ENCODE data around the gene STRN3. TPM values are rescaled to one million over a fixed set of nuclear protein-coding genes. Genes with fewer than 3 reads are reported as not detected.

STRN3 gene
- total RNA-seq, 1 donor from 2014 or later: 32.8 TPM

- no peak within 1 kb of the TSS for H3K27ac ChIP-seq
- H3K36me3 ChIP-seq: no peaks in the 10 kb centered on the region
- intact Hi-C loops (cut with DNase I): no loop called here
- TF ChIP-seq CTCF (IDR thresholded peaks at IDR 0.05): peak; percentile 39
- DNase-seq: peak; percentile 47
- peak within 1 kb of the TSS; percentile 62 for H3K4me3 ChIP-seq
- H3K27me3 ChIP-seq (ENCODE audit: low read depth): peaks cover 60% of the 10 kb centered on the region
- peak; percentile 80 to 82 for ATAC-seq
- peaks cover 15% of the 10 kb centered on the region for H3K4me1 ChIP-seq
- no peaks in the 10 kb centered on the region for H3K9me3 ChIP-seq
These were observed 151.8 kb downstream of the STRN3 start, which contains the start of gene COCH for GRCh38 chr14:30874120-30874998. COCH (plus strand) TSS chr14:30874559; CDS start chr14:30874939, 380 bp downstream.

DNA sequence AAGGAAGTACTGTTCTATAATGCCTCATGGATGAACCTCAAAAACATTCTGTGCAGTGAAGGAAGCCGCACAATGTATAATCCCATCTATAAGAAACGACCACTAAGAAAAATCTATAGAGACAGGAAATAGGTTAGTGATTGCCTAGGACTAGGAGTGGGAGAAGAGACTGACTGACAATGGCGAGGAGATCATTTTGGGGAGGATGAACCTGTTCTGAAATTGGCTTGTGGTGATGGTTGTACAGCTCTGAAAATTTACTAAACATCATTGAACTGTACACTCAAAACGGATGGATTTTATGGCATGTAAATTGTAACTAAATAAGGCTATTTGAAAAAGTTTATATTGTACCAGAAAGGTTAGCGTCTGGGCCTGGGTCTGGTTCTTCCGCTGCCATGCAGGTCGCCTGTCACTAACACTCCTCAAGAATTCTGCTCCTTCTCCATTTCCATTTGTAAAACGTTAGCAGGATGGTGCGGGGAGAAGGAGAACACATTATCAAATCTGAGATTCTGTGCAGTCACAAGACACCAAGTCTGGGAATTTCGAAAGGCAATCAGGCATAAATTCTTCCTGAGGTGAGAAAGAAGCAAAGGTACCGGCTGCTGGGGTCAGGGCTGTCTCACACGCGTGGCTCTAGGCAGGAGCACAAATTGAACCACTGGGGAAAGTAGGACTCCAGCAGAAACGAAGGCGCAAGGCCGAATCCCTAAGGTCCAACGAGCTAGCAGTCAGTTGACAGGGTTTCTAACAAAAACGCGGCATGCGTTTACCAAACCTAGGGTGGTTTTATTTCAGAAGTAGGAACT is 152.7 kb downstream of the STRN3 start:
- Histone ChIP-seq H3K36me3 (no peaks in the 10 kb centered on the region), H3K4me1 (peaks cover 15% of the 10 kb centered on the region), H3K27ac (no peak overlapping the region), H3K9me3 (no peaks in the 10 kb centered on the region), H3K4me3 (peak overlapping the region; percentile 62), H3K27me3 (ENCODE audit: low read depth) (peaks cover 60% of the 10 kb centered on the region)
- ATAC-seq (no peak), DNase-seq (no peak)
- intact Hi-C loops (cut with DNase I): no loop called here
- no peak for TF ChIP-seq CTCF (IDR thresholded peaks at IDR 0.05)

DNA sequence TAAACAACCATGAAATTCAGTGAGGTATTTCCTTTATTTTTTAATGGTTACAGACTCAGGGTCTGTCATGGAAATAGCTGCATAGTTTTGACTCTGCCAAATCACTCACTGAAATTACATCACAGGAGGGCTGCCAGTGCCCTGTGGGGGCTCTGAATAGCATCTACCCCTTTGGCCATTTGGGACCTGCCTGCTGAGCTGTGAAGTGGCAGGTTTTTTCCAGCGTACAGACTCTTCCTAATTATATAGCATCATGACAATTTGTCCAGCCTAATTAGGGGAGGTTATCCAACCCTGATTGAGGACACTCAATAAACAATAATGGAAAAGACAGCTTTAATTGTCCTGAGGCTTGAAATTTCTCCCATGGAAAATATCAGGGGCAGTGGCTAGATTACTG is 153.6 kb downstream of the STRN3 start:
- H3K4me3 ChIP-seq: no peak overlapping the region
- peaks cover 15% of the 10 kb centered on the region for H3K4me1 ChIP-seq
- peaks cover 60% of the 10 kb centered on the region for H3K27me3 ChIP-seq (ENCODE audit: low read depth)

DNA sequence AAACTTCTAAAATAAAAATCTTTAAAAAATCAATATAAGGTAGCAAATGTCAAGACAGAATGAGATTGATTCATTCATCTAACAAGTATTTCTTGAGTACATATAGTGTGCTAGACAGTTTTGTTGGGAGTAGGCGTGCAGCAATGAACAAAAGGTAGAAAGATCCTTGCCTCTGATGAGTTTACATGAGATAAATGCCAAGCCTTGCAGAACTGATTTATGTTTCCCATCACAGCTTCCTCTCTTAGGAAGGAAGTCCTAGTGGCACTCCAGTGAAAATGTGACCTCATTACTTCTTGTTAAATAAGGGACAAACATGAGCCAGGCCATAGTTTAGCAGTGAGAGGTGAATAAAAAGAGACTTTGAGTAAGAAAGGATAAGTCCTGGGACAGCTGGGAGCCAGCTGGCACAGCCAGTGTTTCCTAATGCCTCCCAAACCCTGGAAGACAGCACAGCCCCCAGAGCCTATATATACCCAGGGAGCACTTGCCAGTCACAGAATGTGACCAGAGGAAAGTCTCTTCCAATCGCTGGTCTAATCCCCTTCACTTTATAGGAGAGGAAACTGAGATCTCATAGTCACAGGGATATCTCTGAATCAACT is 156.5 kb downstream of the STRN3 start:
- Histone ChIP-seq H3K36me3 (no peaks in the 10 kb centered on the region), H3K27me3 (ENCODE audit: low read depth) (peaks cover 39% of the 10 kb centered on the region), H3K9me3 (no peaks in the 10 kb centered on the region), H3K4me3 (no peak overlapping the region), H3K4me1 (peaks cover 3% of the 10 kb centered on the region), H3K27ac (no peak overlapping the region)
- no peak for TF ChIP-seq CTCF (IDR thresholded peaks at IDR 0.05)
- no peak for DNase-seq
- ATAC-seq: no peak
- intact Hi-C loops (cut with DNase I): no loop called here

More for the DNA sequence above, 153.6 kb downstream of the STRN3 start:
- no peak overlapping the region for H3K27ac ChIP-seq
- H3K9me3 ChIP-seq: no peaks in the 10 kb centered on the region
- no peaks in the 10 kb centered on the region for H3K36me3 ChIP-seq
- ATAC-seq (no peak), DNase-seq (no peak)
- TF ChIP-seq CTCF (IDR thresholded peaks at IDR 0.05): no peak
- intact Hi-C loops (cut with DNase I): no loop called here

- intact Hi-C loops (cut with DNase I): no loop called here
- no peak for TF ChIP-seq CTCF (IDR thresholded peaks at IDR 0.05)
- Histone ChIP-seq H3K27ac (no peak overlapping the region), H3K4me3 (no peak overlapping the region), H3K4me1 (no peaks in the 10 kb centered on the region), H3K27me3 (ENCODE audit: low read depth) (peaks cover 30% of the 10 kb centered on the region), H3K9me3 (no peaks in the 10 kb centered on the region), H3K36me3 (no peaks in the 10 kb centered on the region)
- ATAC-seq (no peak), DNase-seq (no peak)
These were observed 157.4 kb downstream of the STRN3 start for GRCh38 chr14:30868736-30869135.
